Lung (tissue), 12 donors: ENCODE data around the gene TPSD1. TPM values are rescaled to one million over a fixed set of nuclear protein-coding genes. Genes with fewer than 3 reads are reported as not detected.
A peak's percentile ranks its signal among the peaks of the same experiment; 100 is the strongest.

Source experiments
- ATAC-seq: fragments of 200-7000 bp; cut with Tn5 transposase; one replicate; pipeline ENCODE4 v1.9.1; 2020; ENCODE audit warnings: moderate number of reproducible peaks; ENCODE audit not compliant: insufficient read depth, low FRiP score
- DNase-seq, 3 donors: peaks; one replicate each; pipeline ENCODE4 v3.0.0-alpha.2; 2013 to 2017
- H3K27ac ChIP-seq, 2 donors: one replicate each; pipeline ENCODE4 v1.5.1; 2013; ENCODE audit warnings: mild to moderate bottlenecking in 2 of 2, moderate library complexity in 2 of 2, control low read depth in 1 of 2, inconsistent platforms in 1 of 2, low read depth in 1 of 2, low read length in 1 of 2
- H3K27me3 ChIP-seq, 3 donors: one replicate each; pipeline ENCODE4 v1.5.1; 2013; ENCODE audit warnings: low read length in 2 of 3; ENCODE audit not compliant: control insufficient read depth in 3 of 3, insufficient read depth in 3 of 3
- H3K36me3 ChIP-seq, 4 donors: one replicate each; pipeline ENCODE4 v1.5.1; 2013; ENCODE audit warnings: low read length in 4 of 4, mild to moderate bottlenecking in 1 of 4, moderate library complexity in 1 of 4; ENCODE audit not compliant: control insufficient read depth in 4 of 4, insufficient read depth in 4 of 4
- H3K4me1 ChIP-seq, 5 donors: one replicate each; pipeline ENCODE4 v1.5.1; 2013; ENCODE audit warnings: low read length in 5 of 5, mild to moderate bottlenecking in 2 of 5, moderate library complexity in 1 of 5; ENCODE audit not compliant: control insufficient read depth in 5 of 5, insufficient read depth in 5 of 5
- H3K4me3 ChIP-seq: one replicate; pipeline ENCODE4 v1.5.1; 2013; ENCODE audit warnings: mild to moderate bottlenecking, control low read depth, moderate library complexity
- H3K9ac ChIP-seq, 2 donors: one replicate each; pipeline ENCODE4 v1.5.1; 2013; ENCODE audit warnings: low read length in 2 of 2, control low read depth in 1 of 2; ENCODE audit not compliant: insufficient read depth in 1 of 2
- H3K9me3 ChIP-seq, 4 donors: one replicate each; pipeline ENCODE4 v1.5.1; 2013; ENCODE audit warnings: low read length in 3 of 4, mild to moderate bottlenecking in 1 of 4, moderate library complexity in 1 of 4; ENCODE audit not compliant: control insufficient read depth in 4 of 4, insufficient read depth in 3 of 4
- CTCF ChIP-seq: IDR thresholded peaks from 2 replicates; pipeline ENCODE4 v1.5.1; 2012; ENCODE audit warnings: mild to moderate bottlenecking; ENCODE audit errors: control extremely low read depth, extremely low read depth
- WGBS, 2 donors: extraction: QIAGEN DNeasy Blood & Tissue Kit; methylation state at CpG; one replicate each; pipeline ENCODE4 v1.1.7; 2013; 5-methylcytosine and 5-hydroxymethylcytosine counted together
- polyA plus RNA-seq, 2 donors: library from polyadenylated mRNA; stranded (reverse); fragments of 200-250 nt; gene quantifications; one replicate each; pipeline ENCODE4 v1.2.1, GENCODE V29; 2013
- total RNA-seq, 2 donors: library from RNA; depleted of rRNA in 1 of 2; stranded (reverse); fragments of >200 nt in 1 of 2; gene quantifications; one replicate each; pipeline ENCODE4 v1.2.1, GENCODE V29; 2014 to 2021
- donor health status: control.
- donor health status: control.
- donor health status: Bipolar disorder and iron deficiency.
- donor health status: healthy.
- donor health status: DM: yes; HTN: yes; CAD: no.

Gene TPSD1
- total and polyA plus RNA-seq, 4 donors: 0.54 to 7.0 (median 2.9) TPM; not detected in 1

GRCh38 chr16:1300664-1301476 lies 45.0 kb downstream of the TPSD1 start:
- peak; percentile 76 for TF ChIP-seq CTCF
- no peaks in the 10 kb centered on the region for H3K36me3 ChIP-seq
- H3K27ac ChIP-seq: no peak overlapping the region
- H3K9ac ChIP-seq: no peak overlapping the region
- no peak overlapping the region for H3K4me3 ChIP-seq
- peak; percentile 38 to 72 (median 40) for DNase-seq
- WGBS, 2 donors: 10 to 20% methylated on average over 38 to 42 of the region's 42 CpGs
- no peaks in the 10 kb centered on the region for H3K9me3 ChIP-seq
- ATAC-seq: peak; percentile 77
- peaks cover 0 to 16% (median 12%) of the 10 kb centered on the region in 3 donors for H3K27me3 ChIP-seq
- peaks cover 0 to 7% (median 0%) of the 10 kb centered on the region in 5 donors for H3K4me1 ChIP-seq

GRCh38 chr16:1301562-1301961 lies 45.7 kb downstream of the TPSD1 start:
- WGBS, 2 donors: 80 to 85% methylated on average over 12 of the region's 12 CpGs
- H3K27me3 ChIP-seq: peaks cover 0 to 16% (median 12%) of the 10 kb centered on the region in 3 donors
- H3K4me3 ChIP-seq: no peak overlapping the region
- TF ChIP-seq CTCF: no peak
- no peaks in the 10 kb centered on the region for H3K36me3 ChIP-seq
- H3K9me3 ChIP-seq: no peaks in the 10 kb centered on the region
- DNase-seq (no peak), ATAC-seq (no peak)
- H3K27ac ChIP-seq: no peak overlapping the region
- peaks cover 0 to 7% (median 0%) of the 10 kb centered on the region in 5 donors for H3K4me1 ChIP-seq
- H3K9ac ChIP-seq: no peak overlapping the region

GRCh38 chr16:1305823-1306222 lies 50.0 kb downstream of the TPSD1 start:
- Histone ChIP-seq H3K36me3 (no peaks in the 10 kb centered on the region), H3K9me3 (no peaks in the 10 kb centered on the region), H3K27ac (no peak overlapping the region), H3K9ac (no peak overlapping the region), H3K4me1 (peaks cover 0 to 4% (median 3%) of the 10 kb centered on the region in 5 donors), H3K27me3 (peaks cover 0 to 4% (median under 1%) of the 10 kb centered on the region in 3 donors), H3K4me3 (no peak overlapping the region)
- 73 to 79% methylated on average over 12 of the region's 12 CpGs for WGBS, 2 donors
- ATAC-seq (no peak), DNase-seq (no peak)
- TF ChIP-seq CTCF: no peak
